Stimulated activated CD8-positive, alpha-beta memory T cell treated with anti-CD3 and anti-CD28 coated beads, Interleukin-12 subunit alpha, Interleukin-12 subunit beta, amount 100 ng/mL, for 24 hours (primary cell): ENCODE results near the gene GPR137C.
"Not testable (repeated sequence)": the region's sequence is repeated elsewhere in the genome, so short reads cannot be mapped to it uniquely, and the experiment has no call there.

Source experiments
- DNase-seq: peaks from one replicate; pipeline ENCODE4 v3.0.0-alpha.2; 2020; ENCODE audit errors: extremely low read depth

GPR137C gene

DNA sequence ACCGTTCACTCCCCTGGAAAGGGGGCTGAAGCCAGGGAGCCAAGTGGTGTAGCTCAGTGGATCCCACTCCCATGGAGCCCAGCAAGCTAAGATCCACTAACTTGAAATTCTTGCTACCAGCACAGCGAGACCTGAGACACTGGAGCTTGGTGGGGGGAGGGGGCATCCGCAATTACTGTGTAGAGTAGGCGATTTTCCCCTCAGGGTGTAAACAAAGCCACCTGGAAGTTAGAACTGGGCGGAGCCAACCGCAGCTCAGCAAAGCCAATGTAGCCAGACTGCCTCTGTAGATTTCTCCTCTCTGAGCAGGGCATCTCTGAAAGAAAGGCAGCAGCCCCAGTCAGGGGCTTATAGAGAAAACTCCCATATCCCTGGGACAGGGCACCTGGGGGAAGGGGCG lies 15.8 kb downstream of the GPR137C start:
- DNase-seq: not testable (repeated sequence)

DNA sequence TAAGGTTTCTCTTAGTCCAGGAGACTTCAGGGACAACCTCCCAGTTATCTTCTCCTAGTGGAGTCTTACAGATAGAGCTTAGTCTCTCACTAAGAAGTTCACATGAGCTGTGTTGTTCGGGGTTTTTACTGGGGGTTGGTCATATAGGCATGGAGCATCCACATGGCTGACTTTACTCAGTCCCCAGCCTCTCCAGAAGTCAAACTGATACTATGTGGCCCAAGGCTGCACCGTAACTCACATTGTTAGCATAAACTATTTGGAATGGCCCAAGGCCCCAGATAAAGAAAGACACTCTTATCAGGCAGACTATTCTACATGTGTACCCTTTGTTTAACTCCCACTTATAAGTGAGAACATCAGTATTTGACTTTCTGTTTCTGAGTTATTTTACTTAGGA lies 23.2 kb downstream of the GPR137C start:
- no peak for DNase-seq

DNA sequence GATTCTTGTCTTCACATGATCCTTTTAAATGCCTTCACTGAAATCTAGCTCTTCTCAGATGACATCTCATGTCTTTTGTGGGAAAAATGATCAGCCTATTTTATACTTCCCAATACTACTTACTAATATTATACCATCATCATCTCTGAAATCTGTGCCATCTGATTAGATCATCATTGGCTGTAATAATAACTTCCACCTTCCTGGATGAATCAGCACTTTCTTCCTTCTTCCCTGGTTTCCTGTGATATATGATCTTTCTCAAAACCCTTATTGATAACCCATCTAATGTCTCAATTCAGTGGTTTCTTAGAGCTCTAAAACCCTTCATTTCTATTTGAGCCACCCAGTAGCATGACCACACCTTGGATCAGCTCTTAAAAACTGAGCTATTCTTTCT lies 30.9 kb downstream of the GPR137C start:
- no peak for DNase-seq

DNA sequence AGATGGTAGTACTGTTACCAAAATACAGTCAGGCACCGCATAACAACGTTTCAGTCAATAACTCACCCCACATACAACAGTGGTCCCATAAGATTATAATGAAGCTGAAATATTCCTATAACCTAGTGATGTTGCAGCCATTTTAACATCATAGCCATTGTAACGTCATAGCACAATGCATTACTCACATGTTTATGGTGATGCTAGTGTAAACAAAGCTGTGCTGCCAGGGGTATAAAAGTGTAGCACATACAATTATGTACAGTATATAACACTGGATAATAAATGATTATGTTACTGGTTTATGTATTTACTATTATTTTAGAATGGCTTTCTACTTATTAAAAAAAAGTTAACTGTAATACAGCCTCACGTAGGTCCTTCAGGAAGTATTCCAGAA lies 37.0 kb downstream of the GPR137C start:
- no peak for DNase-seq

- no peak for DNase-seq
Measured at GRCh38 chr14:52590318-52590717, 37.7 kb downstream of the GPR137C start.

GRCh38 chr14:52596320-52596719 lies 43.7 kb downstream of the GPR137C start:
- DNase-seq: no peak

- DNase-seq: no peak
Measured at GRCh38 chr14:52596861-52597260, 44.2 kb downstream of the GPR137C start.

- DNase-seq: no peak
Measured at GRCh38 chr14:52598568-52598967, 45.9 kb downstream of the GPR137C start.

DNA sequence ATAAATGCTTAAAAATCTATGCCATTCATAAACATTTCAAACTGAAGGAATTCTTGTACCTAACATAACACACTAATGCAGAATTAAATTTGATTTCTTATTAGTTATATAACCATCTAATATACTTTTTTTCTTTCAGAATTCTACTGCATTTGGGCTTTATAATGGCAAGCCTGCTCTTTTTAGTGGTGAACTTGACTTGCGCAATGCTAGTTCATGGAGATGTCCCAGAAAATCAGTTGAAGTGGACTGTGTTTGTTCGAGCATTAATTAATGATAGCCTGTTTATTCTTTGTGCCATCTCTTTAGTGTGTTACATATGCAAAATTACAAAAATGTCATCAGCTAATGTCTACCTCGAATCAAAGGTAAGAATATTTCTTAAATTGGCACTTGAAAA lies 47.3 kb downstream of the GPR137C start:
- DNase-seq: no peak

DNA sequence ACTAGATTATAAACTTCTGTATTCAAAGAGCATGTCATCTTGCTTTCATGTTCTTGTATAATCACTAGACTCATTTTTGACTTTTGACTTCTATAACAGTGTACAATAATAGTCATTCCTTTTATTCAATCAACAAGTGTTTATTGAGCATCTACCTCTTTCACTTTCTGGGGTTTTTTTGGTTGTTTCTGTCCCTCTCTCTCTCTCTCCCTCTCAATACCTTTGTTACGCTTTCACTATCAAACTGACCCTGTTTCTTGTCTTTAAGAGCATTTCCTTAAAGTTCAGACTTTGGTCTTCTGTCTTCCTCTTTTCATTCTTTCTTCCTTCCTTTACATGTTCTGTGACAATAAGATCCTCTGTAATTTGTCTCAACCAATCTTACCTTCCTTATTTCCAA lies 49.5 kb downstream of the GPR137C start:
- no peak for DNase-seq

GRCh38 chr14:52607061-52607460 lies 54.4 kb downstream of the GPR137C start:
- no peak for DNase-seq

DNA sequence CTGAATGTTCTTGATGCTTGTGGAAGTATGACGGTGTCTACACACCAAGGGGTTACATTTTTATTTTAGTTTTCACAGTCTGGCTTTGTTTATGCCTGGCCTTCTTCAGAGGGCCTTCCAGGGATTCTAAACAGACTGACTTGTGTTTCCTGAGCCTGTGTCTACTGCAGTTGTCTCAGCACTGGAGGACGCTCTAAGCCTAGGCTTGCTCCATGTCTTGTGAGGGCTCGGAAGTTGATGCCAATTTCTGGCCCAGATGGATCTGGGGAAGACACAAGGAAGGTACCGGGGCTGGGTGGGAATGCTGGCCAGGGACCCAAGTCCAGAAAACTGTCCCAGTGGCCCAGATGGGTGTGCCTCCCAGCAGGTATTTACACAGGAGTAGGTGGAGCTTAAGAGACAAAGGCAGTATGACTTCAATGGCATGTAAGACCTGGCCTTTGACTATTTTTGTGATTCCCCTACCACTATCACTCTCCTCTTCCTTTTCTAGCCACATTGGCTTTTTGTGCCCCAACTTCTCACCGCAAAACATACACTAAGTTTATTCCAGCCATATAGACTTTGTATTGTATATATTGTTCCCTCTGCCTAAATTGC lies 56.9 kb downstream of the GPR137C start:
- DNase-seq: no peak

GRCh38 chr14:52610187-52610586 lies 57.6 kb downstream of the GPR137C start:
- DNase-seq: no peak

- no peak for DNase-seq
Measured at GRCh38 chr14:52618602-52619001, 66.0 kb downstream of the GPR137C start.

- no peak for DNase-seq
Measured at GRCh38 chr14:52619687-52620086, 67.1 kb downstream of the GPR137C start.

DNA sequence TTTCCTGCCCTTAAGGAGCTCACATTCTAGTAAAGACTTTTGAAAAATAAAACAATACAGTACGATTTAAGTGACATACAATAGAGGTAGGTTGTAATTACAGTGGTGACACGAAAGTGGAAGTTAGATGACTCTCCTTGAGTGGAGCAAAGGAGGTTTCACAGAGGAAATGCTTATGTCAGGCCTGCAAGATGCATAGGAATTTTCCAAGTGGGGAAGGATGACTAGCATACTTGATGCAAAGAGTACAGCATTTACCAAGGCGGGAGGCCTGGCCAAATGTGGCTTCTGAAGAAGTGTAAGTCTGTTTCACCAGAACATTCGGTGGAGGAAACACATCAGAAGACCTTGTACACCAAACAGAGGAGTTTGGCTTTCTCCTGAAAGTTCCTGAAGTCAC lies 87.5 kb downstream of the GPR137C start:
- no peak for DNase-seq

DNA sequence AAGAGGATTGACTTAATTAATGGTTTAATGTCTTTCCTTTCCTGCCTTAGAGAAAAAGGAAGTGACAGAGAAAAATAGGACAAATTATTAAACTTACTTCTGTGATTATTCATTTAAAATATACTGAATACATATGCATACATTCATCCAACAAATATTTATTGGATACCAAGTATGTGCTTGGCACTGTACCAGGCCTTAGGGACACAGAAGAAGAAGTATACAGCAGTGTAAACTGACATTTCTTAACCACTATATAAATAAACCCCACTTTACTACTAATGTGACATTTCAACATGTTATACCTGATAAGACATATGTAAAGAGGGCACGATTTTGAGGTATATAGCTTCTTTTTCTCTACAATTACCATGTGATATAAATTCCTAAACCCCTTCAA lies 89.1 kb downstream of the GPR137C start:
- no peak for DNase-seq

DNA sequence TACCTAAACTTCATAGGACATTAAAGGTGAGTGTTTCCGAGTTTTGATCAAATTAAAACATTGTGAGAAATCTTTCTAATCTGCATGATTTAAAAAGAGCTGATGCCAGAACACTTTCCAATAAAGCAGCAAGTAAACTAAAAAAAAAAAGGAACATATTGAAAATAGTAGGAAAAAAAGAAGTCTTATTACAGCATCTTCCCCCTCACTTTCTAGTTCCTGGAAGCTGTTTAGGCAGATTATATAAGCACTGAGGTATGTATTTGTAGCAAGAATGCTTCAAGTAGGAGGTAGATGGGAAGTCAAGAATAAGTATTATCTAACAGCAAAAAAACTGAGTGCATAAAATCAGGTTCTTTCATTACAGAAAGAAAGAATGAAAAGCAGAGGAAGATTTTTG lies 96.9 kb downstream of the GPR137C start:
- no peak for DNase-seq

DNA sequence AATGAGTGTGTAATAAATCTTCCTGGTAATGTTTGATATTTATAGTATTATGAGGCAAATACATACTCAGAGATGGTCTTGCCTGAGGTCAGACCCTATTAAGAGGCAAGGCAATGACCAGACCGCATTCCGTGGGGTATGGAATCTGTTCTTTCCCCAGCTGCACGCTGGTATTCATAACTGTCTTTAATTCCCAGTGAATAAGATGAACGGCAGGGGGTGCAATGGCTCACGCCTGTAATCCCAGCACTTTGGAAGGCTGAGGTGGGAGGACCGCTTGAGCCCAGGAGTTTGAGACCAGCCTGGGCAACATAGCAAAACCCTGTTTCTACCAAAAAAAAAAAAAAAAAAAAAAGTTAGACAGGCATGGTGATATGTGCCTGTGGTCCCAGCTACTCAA lies 98.1 kb downstream of the GPR137C start:
- no peak for DNase-seq

GRCh38 chr14:52656905-52657304 lies 104.3 kb downstream of the GPR137C start:
- no peak for DNase-seq

- DNase-seq: no peak
Measured at GRCh38 chr14:52660325-52660724, 107.7 kb downstream of the GPR137C start.

- DNase-seq: no peak
Measured at GRCh38 chr14:52660832-52661231, 108.2 kb downstream of the GPR137C start.

- no peak for DNase-seq
Measured at GRCh38 chr14:52661314-52661713, 108.7 kb downstream of the GPR137C start.

DNA sequence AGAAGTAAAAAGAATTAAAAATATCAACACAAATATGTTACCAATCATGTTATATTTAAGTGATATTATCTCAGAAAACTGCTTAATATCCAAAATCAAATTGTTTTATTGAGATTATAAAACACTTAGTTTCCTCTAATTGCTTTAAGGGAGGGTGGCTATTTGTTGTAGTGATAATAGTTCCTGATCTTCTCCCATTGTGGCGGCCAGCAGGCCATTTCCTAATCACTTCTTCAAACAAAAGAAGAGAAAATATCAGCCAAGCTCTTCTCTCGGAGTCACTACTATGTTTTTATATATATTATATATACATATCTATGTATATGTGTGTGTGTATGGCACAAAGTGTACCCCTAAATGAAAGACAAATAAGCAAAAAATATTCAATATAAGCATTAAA lies 111.2 kb downstream of the GPR137C start:
- DNase-seq: no peak

- DNase-seq: no peak
Measured at GRCh38 chr14:52678591-52678990, 126.0 kb downstream of the GPR137C start.
